ENCODE results near the gene GPRIN1. TPM values are rescaled to one million over a fixed set of nuclear protein-coding genes. Genes with fewer than 3 reads are reported as not detected.
A peak's percentile ranks its signal among the peaks of the same experiment; 100 is the strongest.

Gene GPRIN1
- total RNA-seq, 1 donor from 2014 or later, result 39.0 TPM

GRCh38 chr5:176610435-176610773 lies 448 bp upstream of the GPRIN1 start:
- TF ChIP-seq CTCF (conservative IDR thresholded peaks at IDR 0.05), result no peak
- Mint-ChIP-seq H3K4me3 (peak overlapping the region; percentile 88), H3K27me3 (ENCODE audit: low read depth) (peaks cover 39% of the 10 kb centered on the region), H3K36me3 (ENCODE audit: low read depth) (no peaks in the 10 kb centered on the region), H3K4me1 (peaks cover 33% of the 10 kb centered on the region), H3K27ac (ENCODE audit: unreplicated experiment) (no peak overlapping the region), H3K9me3 (no peaks in the 10 kb centered on the region)
- no peak for DNase-seq (ENCODE audit: low read depth, low spot score)

- DNase-seq (ENCODE audit: low read depth, low spot score), result peak; percentile 45
- H3K27ac Mint-ChIP-seq (ENCODE audit: unreplicated experiment), result peak overlapping the region; percentile 98
- peaks cover 29% of the 10 kb centered on the region for H3K27me3 Mint-ChIP-seq (ENCODE audit: low read depth)
- peak overlapping the region; percentile 98 for H3K4me3 Mint-ChIP-seq
- H3K4me1 Mint-ChIP-seq, result peaks cover 35% of the 10 kb centered on the region
- H3K9me3 Mint-ChIP-seq, result no peaks in the 10 kb centered on the region
- H3K36me3 Mint-ChIP-seq (ENCODE audit: low read depth), result no peaks in the 10 kb centered on the region
- peak; percentile 19 for TF ChIP-seq CTCF (conservative IDR thresholded peaks at IDR 0.05)
Measured at GRCh38 chr5:176608937-176609723, 826 bp downstream of the GPRIN1 start.

- no peaks in the 10 kb centered on the region for H3K9me3 Mint-ChIP-seq
- peaks cover 23% of the 10 kb centered on the region for H3K27me3 Mint-ChIP-seq (ENCODE audit: low read depth)
- no peaks in the 10 kb centered on the region for H3K36me3 Mint-ChIP-seq (ENCODE audit: low read depth)
- H3K4me3 Mint-ChIP-seq, result peak overlapping the region; percentile 98
- DNase-seq (ENCODE audit: low read depth, low spot score), result no peak
- H3K27ac Mint-ChIP-seq (ENCODE audit: unreplicated experiment), result no peak overlapping the region
- peaks cover 39% of the 10 kb centered on the region for H3K4me1 Mint-ChIP-seq
- TF ChIP-seq CTCF (conservative IDR thresholded peaks at IDR 0.05), result no peak
Measured at GRCh38 chr5:176608142-176608705, 1.7 kb downstream of the GPRIN1 start.

- H3K9me3 Mint-ChIP-seq, result no peaks in the 10 kb centered on the region
- peaks cover 10% of the 10 kb centered on the region for H3K27me3 Mint-ChIP-seq (ENCODE audit: low read depth)
- H3K4me1 Mint-ChIP-seq, result peaks cover 50% of the 10 kb centered on the region
- H3K4me3 Mint-ChIP-seq, result peak overlapping the region; percentile 68
- TF ChIP-seq CTCF (conservative IDR thresholded peaks at IDR 0.05), result no peak
- no peak for DNase-seq (ENCODE audit: low read depth, low spot score)
- H3K36me3 Mint-ChIP-seq (ENCODE audit: low read depth), result no peaks in the 10 kb centered on the region
- H3K27ac Mint-ChIP-seq (ENCODE audit: unreplicated experiment), result peak overlapping the region; percentile 86
Measured at GRCh38 chr5:176606875-176607274, 3.1 kb downstream of the GPRIN1 start.

GRCh38 chr5:176606032-176606431 lies 3.9 kb downstream of the GPRIN1 start:
- H3K27me3 Mint-ChIP-seq (ENCODE audit: low read depth), result peaks cover 4% of the 10 kb centered on the region
- no peaks in the 10 kb centered on the region for H3K9me3 Mint-ChIP-seq
- H3K36me3 Mint-ChIP-seq (ENCODE audit: low read depth), result no peaks in the 10 kb centered on the region
- H3K4me3 Mint-ChIP-seq, result no peak overlapping the region
- H3K4me1 Mint-ChIP-seq, result peaks cover 49% of the 10 kb centered on the region
- no peak for DNase-seq (ENCODE audit: low read depth, low spot score)
- H3K27ac Mint-ChIP-seq (ENCODE audit: unreplicated experiment), result no peak overlapping the region
- no peak for TF ChIP-seq CTCF (conservative IDR thresholded peaks at IDR 0.05)
